ENCODE data around the gene TSPYL4.

The TSPYL4 gene

DNA sequence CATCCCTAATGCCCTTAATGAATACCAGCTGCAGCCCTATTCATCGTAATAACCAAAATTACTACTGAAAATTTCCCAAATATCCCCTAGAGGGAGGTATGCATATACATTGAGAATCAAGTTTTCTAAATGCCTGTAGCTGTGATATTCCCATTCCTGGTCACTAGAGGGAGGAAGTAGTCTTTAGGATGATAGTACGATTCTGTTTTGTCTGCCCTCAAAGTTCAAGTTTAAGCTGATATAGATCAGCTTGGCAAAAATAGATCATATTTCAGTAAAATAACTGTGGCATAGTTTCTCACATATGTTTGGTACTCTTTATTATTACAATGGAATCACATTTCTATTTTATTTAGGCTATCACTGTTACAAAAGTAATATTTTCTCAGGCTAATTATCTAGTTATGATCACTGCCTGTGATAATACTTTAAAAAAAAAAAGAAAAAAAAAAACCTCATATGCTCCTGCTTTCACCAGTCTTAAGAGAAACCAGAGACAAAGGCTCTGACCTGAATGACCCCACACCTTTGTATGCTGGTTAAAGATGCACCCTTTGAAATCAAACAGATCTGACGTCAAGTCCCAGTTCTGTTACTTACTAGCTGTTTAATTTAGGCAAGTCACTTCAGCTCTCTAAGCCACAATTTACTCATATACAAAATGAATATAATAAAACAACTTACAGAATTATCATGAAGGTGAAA is 14.9 kb upstream of the TSPYL4 start:
- no peak for DNase-seq

GRCh38 chr6:116267836-116268588 is 14.1 kb upstream of the TSPYL4 start:
- no peak for DNase-seq

DNA sequence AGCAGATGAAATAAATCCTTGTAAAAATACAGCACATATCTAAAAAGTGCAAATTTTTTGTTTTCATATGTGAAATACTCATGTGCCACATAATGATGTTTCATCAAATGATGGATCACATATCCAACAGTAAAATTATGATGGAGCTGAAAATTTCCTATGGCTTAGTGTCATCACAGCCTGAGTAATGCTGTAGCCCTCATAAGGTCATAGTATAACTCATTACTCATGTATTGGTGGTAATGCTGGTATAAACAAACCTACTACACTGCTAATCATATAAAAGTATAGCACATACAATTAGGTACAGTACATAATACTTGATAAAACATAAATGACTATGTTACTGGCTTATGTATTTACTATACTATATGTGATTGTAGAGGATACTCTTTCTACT is 12.9 kb upstream of the TSPYL4 start:
- DNase-seq: no peak

DNA sequence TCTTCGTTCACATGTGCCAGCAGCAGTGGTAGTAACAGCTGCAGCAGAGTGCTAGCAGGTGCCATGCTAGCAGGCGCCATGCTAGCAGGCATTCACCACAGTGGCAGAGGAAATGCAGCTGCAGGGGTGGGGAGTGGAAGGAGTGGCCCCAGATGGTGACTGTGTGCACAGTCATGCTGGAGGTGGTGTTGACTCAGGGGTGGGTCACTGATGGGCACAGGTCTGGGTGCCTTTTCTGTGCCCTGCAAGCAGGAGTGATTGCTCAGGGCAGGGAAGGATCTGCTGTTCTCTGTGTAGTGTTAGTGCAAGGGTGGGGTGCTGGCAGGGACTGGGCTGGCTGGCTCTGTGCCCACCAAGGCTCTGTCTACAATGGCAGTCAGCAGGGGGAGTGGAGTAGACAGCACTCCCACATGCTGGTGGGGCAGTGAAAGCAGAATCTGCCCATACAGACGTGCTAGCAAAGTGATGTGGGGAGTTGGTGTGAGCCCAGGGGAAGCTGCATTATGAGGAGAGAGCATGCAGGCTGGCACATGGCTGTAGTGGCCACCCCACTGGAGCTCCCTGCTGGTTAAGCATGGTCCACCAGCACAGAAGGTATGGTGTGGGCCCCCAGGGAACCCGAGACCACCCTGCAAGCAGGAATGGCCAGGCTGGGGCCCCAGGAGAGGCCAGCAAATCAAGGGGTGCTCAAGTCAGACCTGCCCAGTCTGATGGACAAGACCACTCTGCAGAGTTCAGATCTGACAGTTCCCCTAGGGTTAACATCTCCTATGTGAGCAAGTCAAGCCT is 11.4 kb upstream of the TSPYL4 start:
- no peak for DNase-seq

DNA sequence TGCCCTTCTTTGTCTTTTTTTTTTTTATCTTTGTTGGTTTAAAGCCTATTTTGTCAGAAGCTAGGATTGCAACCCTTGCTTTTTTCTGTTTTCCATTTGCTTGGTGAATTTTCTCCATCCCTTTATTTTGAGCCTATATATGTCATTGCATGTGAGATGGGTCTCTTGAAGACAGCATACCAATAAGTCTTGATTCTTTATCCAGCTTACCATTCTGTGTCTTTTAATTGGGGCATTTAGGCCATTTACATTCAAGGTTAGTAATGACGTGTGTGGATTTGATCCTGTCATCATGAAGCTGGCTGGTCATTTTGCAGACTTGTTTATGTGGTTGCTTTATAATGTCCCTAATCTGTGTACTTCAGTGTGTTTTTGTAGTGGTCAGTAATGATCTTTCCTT is 9.5 kb upstream of the TSPYL4 start:
- DNase-seq: no peak

- no peak for DNase-seq
These were observed 4.6 kb upstream of the TSPYL4 start for GRCh38 chr6:116258520-116258919.

DNA sequence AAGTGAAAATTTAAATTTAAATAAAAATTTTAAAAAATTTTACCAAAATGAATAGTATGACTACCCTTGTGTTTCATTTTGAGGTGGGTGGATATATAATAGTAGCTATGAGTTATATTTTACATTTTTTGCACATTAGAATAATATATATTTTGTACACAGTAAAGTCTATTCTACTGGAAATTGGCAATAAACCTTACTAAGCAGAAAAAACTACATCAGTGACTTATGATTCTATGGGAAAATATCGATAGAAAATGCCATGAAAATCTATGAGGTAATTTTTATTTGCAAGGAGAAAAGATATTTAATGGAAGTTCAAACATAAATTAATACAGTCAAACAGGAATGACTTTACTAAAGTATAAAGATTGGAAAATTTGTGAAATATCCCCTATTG is 2.8 kb upstream of the TSPYL4 start:
- no peak for DNase-seq

DNA sequence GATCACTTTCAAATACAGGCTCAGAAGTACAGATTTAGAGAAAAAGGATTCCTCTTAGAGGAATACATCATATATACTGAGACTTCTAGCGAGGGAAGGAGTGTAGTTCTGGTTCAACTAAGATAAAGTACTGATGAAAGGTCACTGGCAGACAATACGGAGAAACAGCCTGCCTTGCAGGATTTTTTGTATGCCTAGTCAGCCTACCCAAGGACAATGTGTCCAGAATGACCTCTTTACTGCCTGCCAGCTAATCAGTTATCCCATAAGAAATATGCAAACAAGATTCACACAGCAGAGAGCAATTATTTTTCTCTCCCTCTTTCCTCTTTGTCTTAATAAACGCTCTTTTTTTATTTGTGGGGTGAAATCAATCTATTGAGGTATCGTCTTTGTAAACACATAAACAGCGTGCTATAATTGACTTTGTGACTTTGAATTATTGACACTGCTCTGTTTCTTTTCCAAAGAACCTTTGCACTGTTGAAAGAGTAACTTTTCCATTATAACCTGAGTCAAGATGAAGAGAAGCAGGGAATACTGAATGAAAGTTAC is 1.4 kb upstream of the TSPYL4 start:
- DNase-seq: no peak

GRCh38 chr6:116254297-116255056 is 602 bp upstream of the TSPYL4 start:
- no peak for DNase-seq

- DNase-seq: no peak
These were observed 729 bp downstream of the TSPYL4 start for GRCh38 chr6:116253188-116253504.

DNA sequence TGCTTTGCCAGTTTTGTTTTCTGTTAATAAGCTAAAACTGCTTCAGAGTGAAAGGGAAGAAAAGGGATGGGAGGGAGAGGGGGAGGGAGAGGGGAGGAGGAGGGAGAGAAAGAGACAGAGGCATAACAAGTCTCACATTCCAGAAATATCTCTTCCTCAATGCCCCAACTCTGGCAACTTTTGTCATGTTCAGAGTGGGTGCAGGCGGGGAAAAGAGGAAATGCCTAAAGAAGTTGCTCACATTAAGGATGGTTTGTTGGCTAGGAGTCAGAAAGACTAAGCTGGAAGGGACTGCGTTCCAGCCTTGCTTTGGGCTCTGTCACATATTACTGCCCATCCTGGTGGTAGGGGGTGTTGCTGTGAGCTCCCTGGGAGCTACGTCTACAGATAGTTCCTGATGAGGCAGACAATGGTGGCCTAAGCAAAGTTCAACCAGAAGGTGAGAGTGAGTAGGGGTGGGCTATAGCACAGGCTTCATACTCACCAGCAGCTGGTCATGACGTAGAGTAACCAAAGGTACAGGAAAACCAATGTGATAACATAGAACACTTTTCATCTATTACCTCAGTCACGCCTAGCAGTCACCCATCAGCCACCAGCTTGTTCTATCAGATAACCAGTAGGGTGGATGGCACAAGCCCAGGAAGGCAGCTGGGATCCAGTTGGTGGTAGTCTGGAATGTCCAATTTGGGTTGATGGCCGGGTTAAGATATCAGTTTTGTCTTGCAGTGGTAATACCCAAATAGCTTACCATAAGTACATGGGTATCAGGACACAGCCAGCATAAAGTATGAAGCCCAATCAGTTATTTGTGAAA is 2.1 kb downstream of the TSPYL4 start:
- no peak for DNase-seq

DNA sequence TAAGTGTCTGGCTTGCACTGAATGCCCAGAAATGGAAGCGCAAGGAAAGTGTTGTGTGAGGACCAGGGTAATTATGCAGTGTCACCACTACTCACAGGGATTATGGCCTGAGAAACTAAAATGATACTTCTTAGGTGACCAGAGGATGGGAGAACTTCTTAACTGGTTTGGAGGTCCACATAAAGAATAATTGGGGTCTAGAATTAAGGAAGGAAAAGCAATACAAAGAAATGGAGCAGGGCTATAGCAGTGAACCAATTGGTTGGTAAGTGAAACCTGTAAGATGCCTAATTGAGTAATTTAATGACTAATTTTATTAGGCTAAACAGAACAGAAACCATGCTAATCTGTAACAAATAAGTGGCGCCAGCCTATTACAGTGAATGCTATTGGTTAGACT is 5.3 kb downstream of the TSPYL4 start:
- DNase-seq: no peak

- DNase-seq: no peak
These were observed 6.6 kb downstream of the TSPYL4 start for GRCh38 chr6:116247285-116247684.

GRCh38 chr6:116246089-116246488 is 7.8 kb downstream of the TSPYL4 start:
- no peak for DNase-seq

GRCh38 chr6:116244284-116244683 is 9.6 kb downstream of the TSPYL4 start:
- DNase-seq: no peak

GRCh38 chr6:116239856-116240255 is 14.0 kb downstream of the TSPYL4 start:
- DNase-seq: no peak

DNA sequence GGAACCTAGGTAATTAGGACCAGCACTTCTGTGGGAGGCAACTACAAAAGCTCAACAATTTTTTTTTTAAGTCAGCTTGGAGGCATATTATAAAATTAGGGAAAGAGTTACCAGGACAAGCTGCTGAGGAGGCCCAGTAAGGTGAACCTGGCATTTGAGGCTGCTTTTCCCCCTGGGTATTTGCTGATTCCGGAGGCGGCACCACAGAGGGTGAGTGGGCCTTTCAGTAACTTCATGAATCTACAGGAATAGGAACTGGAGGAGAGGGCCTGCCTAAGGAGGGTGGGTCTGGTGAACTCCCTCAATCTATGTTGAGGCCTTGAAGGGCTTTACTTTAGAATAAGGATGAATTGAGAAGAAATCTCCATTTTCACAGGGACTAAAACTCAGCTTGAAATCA is 14.6 kb downstream of the TSPYL4 start:
- no peak for DNase-seq

- no peak for DNase-seq
These were observed 15.8 kb downstream of the TSPYL4 start for GRCh38 chr6:116238083-116238482.

DNA sequence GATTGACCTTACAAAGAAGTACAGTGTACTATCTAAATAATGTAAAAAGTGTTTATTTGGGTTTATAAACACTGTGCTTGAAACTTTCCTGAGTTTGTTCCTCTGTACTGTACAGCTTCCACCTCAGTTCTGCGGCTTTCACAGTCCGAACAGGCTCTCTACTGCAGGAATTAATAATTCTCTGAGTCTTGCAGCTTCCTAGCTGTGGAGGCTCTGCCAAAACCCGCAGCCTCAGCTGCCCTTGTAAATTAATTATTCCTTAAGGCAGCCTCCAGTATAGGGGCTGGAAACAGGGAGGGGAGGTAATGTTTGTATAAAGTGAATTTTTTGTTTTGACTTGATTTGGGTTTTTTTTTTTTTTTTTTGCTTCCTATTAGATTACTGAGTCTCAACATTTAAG is 19.2 kb downstream of the TSPYL4 start:
- no peak for DNase-seq

- no peak for DNase-seq
These were observed 24.5 kb downstream of the TSPYL4 start for GRCh38 chr6:116229287-116229913.

DNA sequence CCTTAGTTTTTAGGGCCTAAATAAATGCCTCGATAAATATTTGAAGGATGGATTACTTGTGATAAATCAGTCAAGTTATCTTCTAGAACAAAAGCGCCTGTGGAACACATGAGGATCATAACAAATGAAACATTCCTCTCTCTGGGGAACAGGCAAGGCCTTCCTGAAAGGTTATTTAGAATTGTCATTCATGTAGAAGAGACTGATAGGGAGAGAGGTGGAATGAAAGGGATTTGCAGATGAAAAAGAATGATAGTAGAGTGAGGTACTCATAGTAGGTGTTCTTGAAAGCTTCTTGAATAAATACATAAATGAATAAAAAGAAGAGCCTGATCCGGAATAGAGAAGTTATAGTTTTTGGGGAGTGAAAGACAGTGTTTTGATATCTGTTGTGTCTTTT is 30.5 kb downstream of the TSPYL4 start:
- no peak for DNase-seq

DNA sequence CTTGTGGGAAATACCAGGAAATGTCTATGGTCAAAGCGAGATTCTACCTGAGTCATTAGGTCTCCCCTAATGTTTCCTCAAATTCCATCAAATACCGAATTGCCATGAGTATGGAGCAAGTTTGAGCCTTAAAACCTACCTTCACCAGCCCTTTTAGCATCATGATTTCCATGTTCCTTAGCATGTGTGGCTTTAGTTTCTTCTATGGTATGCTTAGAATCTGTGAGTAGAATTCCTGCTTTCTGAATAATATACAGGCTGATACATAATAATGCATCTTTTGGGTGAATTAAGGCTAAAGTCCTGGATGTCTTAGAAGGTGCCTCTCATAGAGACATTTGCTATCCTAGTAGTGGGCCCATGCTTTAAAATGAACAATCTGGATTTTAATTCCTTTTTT is 32.0 kb downstream of the TSPYL4 start:
- no peak for DNase-seq
